Caco-2 (cell line): Measurements from ENCODE around the gene SYTL1. TPM values are rescaled to one million over a fixed set of nuclear protein-coding genes. Genes with fewer than 3 reads are reported as not detected.

Experiments used
- BruUV-seq: library from RNA; stranded (reverse); fragments of 400-500 nt; replicated peaks from 2 replicates; lab custom pipeline; 2021; lab: Mats Ljungman, UMichigan
- CTCF ChIA-PET: fragments of 300-600 bp; sonication (Branson Sonifier 250); formaldehyde crosslinking; loops from one replicate; lab custom pipeline; 2022; ENCODE audit warnings: antibody characterized with exemption; lab: Charles Lee
- POLR2A ChIA-PET: fragments of 300-600 bp; sonication (Branson Sonifier 250); formaldehyde crosslinking; loops from one replicate; lab custom pipeline; 2022; ENCODE audit warnings: antibody characterized with exemption; lab: Charles Lee
- DNase-seq, 2 experiments: peaks; one replicate each; pipeline versions ENCODE4 v3.0.0 to v3.0.0-alpha.2; 2020 to 2022
- H3K27me3 ChIP-seq: replicated peaks from 2 replicates; pipeline ENCODE4 v1.6.0; 2011; ENCODE audit warnings: low read length; ENCODE audit not compliant: control insufficient read depth, insufficient read depth
- H3K36me3 ChIP-seq: 2 replicates; pipeline ENCODE4 v1.5.1; 2011; ENCODE audit warnings: low read length; ENCODE audit not compliant: control insufficient read depth, insufficient read depth
- H3K4me1 ChIP-seq: fragments of 250-450 bp; sonication (Bioruptor Pico); 2 replicates; pipeline ENCODE4 v1.5.1; 2020; ENCODE audit warnings: mild to moderate bottlenecking
- H3K4me3 ChIP-seq: 2 replicates; pipeline ENCODE4 v1.5.1; 2011; ENCODE audit warnings: low read depth, mild to moderate bottlenecking, control low read depth, low read length
- H3K9me3 ChIP-seq: fragments of 250-450 bp; sonication (Bioruptor Pico); 2 replicates; pipeline ENCODE4 v1.5.1; 2020; ENCODE audit warnings: mild to moderate bottlenecking, moderate library complexity
- H3K27ac Mint-ChIP-seq: one replicate; pipeline ENCODE4 v1.8.0; 2022; ENCODE audit warnings: mixed read lengths; ENCODE audit not compliant: unreplicated experiment
- H3K27me3 Mint-ChIP-seq: one replicate; pipeline ENCODE4 v1.8.0; 2022; ENCODE audit warnings: mixed read lengths; ENCODE audit not compliant: insufficient read depth, unreplicated experiment
- H3K36me3 Mint-ChIP-seq: one replicate; pipeline ENCODE4 v1.8.0; 2022; ENCODE audit warnings: mild to moderate bottlenecking, mixed read lengths; ENCODE audit not compliant: insufficient read depth, unreplicated experiment
- H3K4me1 Mint-ChIP-seq: one replicate; pipeline ENCODE4 v1.8.0; 2022; ENCODE audit warnings: low read depth, mixed read lengths; ENCODE audit not compliant: unreplicated experiment
- H3K4me3 Mint-ChIP-seq: one replicate; pipeline ENCODE4 v1.8.0; 2022; ENCODE audit warnings: mild to moderate bottlenecking, moderate library complexity, mixed read lengths; ENCODE audit not compliant: unreplicated experiment
- H3K9me3 Mint-ChIP-seq: one replicate; pipeline ENCODE4 v1.8.0; 2022; ENCODE audit warnings: mixed read lengths; ENCODE audit not compliant: unreplicated experiment
- intact Hi-C: fragments of 100-400 bp; cut with micrococcal nuclease; formaldehyde crosslinking; loops from one replicate; pipeline ENCODE4 v1.10.0; 2022; ENCODE audit not compliant: unreplicated experiment
- total RNA-seq: library from RNA; stranded (reverse); gene quantifications from 2 replicates; pipeline ENCODE4 v1.2.3, GENCODE V29; 2022
- TF ChIP-seq, protein P1 (sequence below), 2 experiments: fragments of 200-600 bp in 1 of 2; IDR thresholded peaks; 1 replicate in 1 of 2; 2 replicates in 1 of 2; pipeline versions ENCODE4 v1.5.1 to v1.8.0; 2011 to 2022; ENCODE audit warnings: antibody characterized with exemption in 1 of 2, control low read depth in 1 of 2, inconsistent platforms in 1 of 2, low read depth in 1 of 2, low read length in 1 of 2, mild to moderate bottlenecking in 1 of 2, moderate library complexity in 1 of 2; ENCODE audit not compliant: insufficient read depth in 1 of 2, severe bottlenecking in 1 of 2, unreplicated experiment in 1 of 2

SYTL1 gene
- total RNA-seq, 1 experiment from 2014 or later, result 11.0 TPM

DNA sequence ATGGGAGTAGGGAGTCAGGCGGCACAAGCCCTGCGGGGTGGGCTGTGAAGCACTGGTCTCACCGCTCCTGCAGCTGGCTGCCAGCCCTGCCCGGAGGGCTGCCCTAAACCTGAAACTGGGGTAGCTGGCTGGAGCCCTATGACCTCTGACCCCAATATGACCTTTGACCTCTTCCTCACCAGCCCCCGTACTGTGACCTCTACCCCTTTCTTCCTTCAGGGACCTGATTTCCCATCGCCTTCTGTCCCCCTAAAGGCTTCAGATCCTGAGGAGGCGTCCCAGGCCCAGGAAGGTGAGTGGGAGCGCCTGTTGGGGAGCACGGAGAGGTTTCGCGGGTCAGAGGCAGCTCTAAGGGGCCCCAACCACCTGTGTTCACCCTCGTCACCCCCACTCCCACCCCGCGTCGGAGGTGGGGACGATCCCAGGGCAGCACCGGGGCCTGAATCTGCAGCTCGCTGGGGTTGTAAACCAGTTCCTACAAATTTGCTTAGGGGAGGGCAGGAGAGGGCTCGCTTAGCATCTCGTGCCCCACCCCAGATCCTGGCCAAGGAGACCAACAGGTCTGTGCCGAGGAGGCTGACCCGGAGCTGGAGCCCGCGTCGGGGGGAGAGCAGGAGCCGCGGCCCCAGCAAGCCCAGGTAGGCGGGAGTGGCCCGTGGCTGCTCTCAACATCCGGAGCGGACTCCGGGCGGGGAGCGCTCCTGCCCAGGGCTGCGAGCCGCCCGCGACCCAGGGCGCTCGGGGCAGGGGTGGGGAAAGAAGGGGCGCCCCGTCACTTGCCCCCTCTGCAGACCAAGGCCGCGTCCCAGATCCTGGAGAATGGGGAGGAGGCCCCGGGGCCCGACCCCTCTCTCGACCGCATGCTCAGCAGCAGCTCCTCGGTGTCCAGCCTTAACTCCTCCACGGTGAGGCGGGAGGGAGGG, 7.3 kb downstream of the SYTL1 start:
- no peaks in the 10 kb centered on the region for H3K27me3 ChIP-seq
- ChIA-PET CTCF (interaction anchor here (0.6 to 3.1 kb wide), 4 partner anchors 16 to 226 kb away, joined by 3 to 16 read pairs (median 6); no protein-coding TSS in a partner anchor), POLR2A (interaction anchor here (1.6 to 1.8 kb wide), 2 partner anchors 17 to 195 kb away, joined by 9 to 11 read pairs; partner anchors contain the start of gene SLC9A1)
- Mint-ChIP-seq H3K36me3 (peaks cover 40% of the 10 kb centered on the region), H3K4me3 (peak overlapping the region; percentile 90), H3K4me1 (peaks cover 13% of the 10 kb centered on the region), H3K27ac (peak overlapping the region; percentile 63), H3K27me3 (no peaks in the 10 kb centered on the region), H3K9me3 (no peaks in the 10 kb centered on the region)
- TF ChIP-seq, protein P1, sequence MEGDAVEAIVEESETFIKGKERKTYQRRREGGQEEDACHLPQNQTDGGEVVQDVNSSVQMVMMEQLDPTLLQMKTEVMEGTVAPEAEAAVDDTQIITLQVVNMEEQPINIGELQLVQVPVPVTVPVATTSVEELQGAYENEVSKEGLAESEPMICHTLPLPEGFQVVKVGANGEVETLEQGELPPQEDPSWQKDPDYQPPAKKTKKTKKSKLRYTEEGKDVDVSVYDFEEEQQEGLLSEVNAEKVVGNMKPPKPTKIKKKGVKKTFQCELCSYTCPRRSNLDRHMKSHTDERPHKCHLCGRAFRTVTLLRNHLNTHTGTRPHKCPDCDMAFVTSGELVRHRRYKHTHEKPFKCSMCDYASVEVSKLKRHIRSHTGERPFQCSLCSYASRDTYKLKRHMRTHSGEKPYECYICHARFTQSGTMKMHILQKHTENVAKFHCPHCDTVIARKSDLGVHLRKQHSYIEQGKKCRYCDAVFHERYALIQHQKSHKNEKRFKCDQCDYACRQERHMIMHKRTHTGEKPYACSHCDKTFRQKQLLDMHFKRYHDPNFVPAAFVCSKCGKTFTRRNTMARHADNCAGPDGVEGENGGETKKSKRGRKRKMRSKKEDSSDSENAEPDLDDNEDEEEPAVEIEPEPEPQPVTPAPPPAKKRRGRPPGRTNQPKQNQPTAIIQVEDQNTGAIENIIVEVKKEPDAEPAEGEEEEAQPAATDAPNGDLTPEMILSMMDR (IDR thresholded peaks at IDR 0.05; ENCODE audit: insufficient read depth in 1 of 2, low read depth in 1 of 2, low read length in 1 of 2, severe bottlenecking in 1 of 2, unreplicated experiment in 1 of 2), result no peak
- peak; percentile 84 to 87 for DNase-seq
- peak overlapping the region; percentile 73 for H3K4me3 ChIP-seq
- intact Hi-C loops, result no loop called here
- no TSS peak for BruUV-seq
- H3K36me3 ChIP-seq, result no peaks in the 10 kb centered on the region
- H3K4me1 ChIP-seq, result 0 out of 2 replicates have a peak, but pooled peaks cover 15% of the 10 kb centered on the region
- no peaks in the 10 kb centered on the region for H3K9me3 ChIP-seq

DNA sequence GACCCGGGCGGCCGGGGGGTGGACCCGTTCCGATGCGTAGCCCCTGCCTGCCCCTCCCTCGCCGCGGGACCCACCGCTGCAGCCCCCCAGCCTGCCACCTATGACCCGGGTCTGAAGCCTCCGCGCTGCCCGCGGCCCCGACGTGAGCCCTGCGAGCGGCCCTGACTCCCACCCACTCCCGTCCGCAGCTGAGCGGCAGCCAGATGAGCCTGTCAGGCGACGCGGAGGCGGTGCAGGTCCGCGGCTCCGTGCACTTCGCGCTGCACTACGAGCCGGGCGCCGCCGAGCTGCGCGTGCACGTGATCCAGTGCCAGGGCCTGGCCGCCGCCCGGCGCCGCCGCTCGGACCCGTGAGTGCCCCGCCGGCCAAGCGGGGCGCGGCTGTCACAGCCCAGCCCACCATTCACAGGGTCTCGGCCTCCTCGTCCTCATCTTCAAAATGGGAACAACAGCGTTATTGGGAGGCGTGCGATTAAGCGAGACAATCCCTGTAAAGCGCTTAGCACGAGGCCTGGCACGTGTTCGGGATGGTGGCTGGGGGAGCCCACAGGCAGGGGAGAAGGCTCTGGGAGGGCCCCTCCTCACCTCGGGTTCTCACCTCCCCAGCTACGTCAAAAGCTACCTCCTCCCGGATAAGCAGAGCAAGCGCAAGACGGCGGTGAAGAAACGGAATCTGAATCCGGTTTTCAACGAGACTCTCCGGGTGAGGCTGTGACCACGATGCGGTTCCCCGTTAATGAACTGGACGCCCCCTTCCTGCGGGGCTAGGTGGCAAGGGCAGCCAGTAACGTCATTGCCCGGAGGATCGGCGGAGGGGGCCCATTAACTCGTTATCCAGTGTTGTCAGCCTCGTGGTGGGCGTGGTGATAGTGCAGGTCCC, 8.2 kb downstream of the SYTL1 start:
- H3K27me3 ChIP-seq, result no peaks in the 10 kb centered on the region
- CTCF ChIA-PET, result interaction anchor here (0.6 to 3.1 kb wide), 6 partner anchors 15 to 226 kb away, joined by 3 to 28 read pairs (median 7); partner anchors contain the start of gene MAP3K6
- H3K4me3 ChIP-seq, result peak overlapping the region; percentile 73

More for the DNA sequence above, 8.2 kb downstream of the SYTL1 start:
- peak overlapping the region; percentile 84 for H3K27ac Mint-ChIP-seq
- intact Hi-C loops, result loop anchor here (10.0 kb wide), 1 partner anchor 45 kb away; no protein-coding TSS in a partner anchor
- H3K9me3 ChIP-seq, result no peaks in the 10 kb centered on the region
- POLR2A ChIA-PET, result interaction anchor here (0.9 to 1.8 kb wide), 3 partner anchors 16 to 225 kb away, joined by 3 to 11 read pairs (median 9); partner anchors contain the start of gene SLC9A1
- H3K9me3 Mint-ChIP-seq, result no peaks in the 10 kb centered on the region
- TF ChIP-seq, protein P1 (IDR thresholded peaks at IDR 0.05; ENCODE audit: insufficient read depth in 1 of 2, low read depth in 1 of 2, low read length in 1 of 2, severe bottlenecking in 1 of 2, unreplicated experiment in 1 of 2), result no peak
- H3K4me1 Mint-ChIP-seq, result peaks cover 13% of the 10 kb centered on the region
- H3K36me3 ChIP-seq, result no peaks in the 10 kb centered on the region
- H3K36me3 Mint-ChIP-seq, result peaks cover 40% of the 10 kb centered on the region
- BruUV-seq, result TSS peak; percentile 59
- H3K4me3 Mint-ChIP-seq, result peak overlapping the region; percentile 90
- no peaks in the 10 kb centered on the region for H3K27me3 Mint-ChIP-seq
- 0 out of 2 replicates have a peak, but pooled peaks cover 15% of the 10 kb centered on the region for H3K4me1 ChIP-seq
- DNase-seq, result peak; percentile 83 to 84
